ENCODE results near the gene RACK1. TPM values are rescaled to one million over a fixed set of nuclear protein-coding genes. Genes with fewer than 3 reads are reported as not detected.

The RACK1 gene
- total RNA-seq, 4 donors from 2014 or later: 1,300 to 1,812 (median 1,580) TPM

GRCh38 chr5:181192337-181193046, 51.2 kb downstream of the RACK1 start:
- Histone ChIP-seq H3K4me3 (peak overlapping the region; percentile 82 to 90), H3K4me1 (peaks cover 0 to 47% (median 6%) of the 10 kb centered on the region in 3 donors), H3K36me3 (no peaks in the 10 kb centered on the region), H3K27me3 (no peaks in the 10 kb centered on the region), H3K27ac (peak overlapping the region; percentile 79 to 96 (median 92)), H3K9me3 (no peaks in the 10 kb centered on the region)
- TF ChIP-seq POLR2AphosphoS5 (IDR thresholded peaks at IDR 0.05) (no peak), POLR2A (IDR thresholded peaks at IDR 0.05) (no peak), EP300 (IDR thresholded peaks at IDR 0.05) (no peak), CTCF (IDR thresholded peaks at IDR 0.05) (no peak)
- ATAC-seq: no peak
- WGBS, 2 donors (ENCODE audit: low coverage in 1 of 2): 34 to 42% methylated on average over 7 to 9 of the region's 12 CpGs

- Histone ChIP-seq H3K4me3 (peak overlapping the region; percentile 82 to 90), H3K36me3 (no peaks in the 10 kb centered on the region), H3K27ac (peak overlapping the region; percentile 79 to 96 (median 92)), H3K4me1 (peaks cover 0 to 52% (median 6%) of the 10 kb centered on the region in 3 donors), H3K27me3 (no peaks in the 10 kb centered on the region), H3K9me3 (no peaks in the 10 kb centered on the region)
- 0 to 20% methylated on average over 1 to 13 of the region's 64 CpGs for WGBS, 2 donors (ENCODE audit: low coverage in 1 of 2)
- peak; percentile 86 for ATAC-seq
- TF ChIP-seq EP300 (IDR thresholded peaks at IDR 0.05) (no peak), POLR2A (IDR thresholded peaks at IDR 0.05) (peak; percentile 65 to 78), POLR2AphosphoS5 (IDR thresholded peaks at IDR 0.05) (peak; percentile 75), CTCF (IDR thresholded peaks at IDR 0.05) (peak in 1 of 4 experiments; percentile 21)
Measured at GRCh38 chr5:181191526-181192336, 52.0 kb downstream of the RACK1 start.

DNA sequence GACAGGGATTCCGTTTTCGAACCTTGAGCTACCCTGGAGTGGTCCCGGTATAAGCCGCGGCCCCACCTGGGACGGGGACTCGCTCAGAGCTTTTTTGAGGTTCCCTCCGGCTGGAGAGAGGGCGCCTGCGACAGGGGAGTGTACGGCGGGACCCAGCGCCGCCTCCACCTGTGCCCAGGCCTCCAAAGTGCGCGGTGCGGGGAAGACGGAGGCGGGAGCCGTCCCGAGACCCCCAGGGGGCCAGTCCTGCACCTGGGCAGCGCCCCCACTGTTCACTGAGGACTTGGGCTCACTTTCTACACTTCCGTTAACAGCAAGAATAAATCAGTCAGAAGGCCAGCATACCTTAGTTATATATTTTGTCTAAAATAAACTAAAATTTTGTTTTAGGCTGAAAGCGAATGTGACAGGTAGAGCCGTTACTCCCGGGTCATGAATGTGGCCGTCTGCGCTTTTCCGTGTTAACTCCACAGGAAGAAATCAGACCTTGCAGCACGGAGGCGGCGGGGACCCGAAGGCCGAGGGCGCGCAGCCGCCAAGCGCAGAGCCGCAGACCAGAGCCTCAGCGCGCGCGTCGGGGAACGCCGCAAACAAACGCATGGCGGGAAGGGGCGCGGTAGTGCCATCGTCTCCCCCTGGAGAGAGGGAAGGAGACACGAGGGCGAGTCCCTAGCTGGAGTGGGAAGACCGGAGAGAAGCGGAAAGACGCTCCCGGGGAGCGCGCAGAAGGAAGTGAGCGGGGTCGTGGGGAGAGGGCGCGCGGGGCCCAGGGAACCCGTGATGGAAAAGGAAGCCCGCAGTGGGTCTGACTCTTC, 52.8 kb downstream of the RACK1 start:
- Histone ChIP-seq H3K27ac (peak overlapping the region; percentile 51 to 96 (median 92)), H3K27me3 (no peaks in the 10 kb centered on the region), H3K4me3 (peak overlapping the region; percentile 82 to 90), H3K9me3 (no peaks in the 10 kb centered on the region), H3K4me1 (peaks cover 0 to 52% (median 6%) of the 10 kb centered on the region in 3 donors), H3K36me3 (no peaks in the 10 kb centered on the region)
- ATAC-seq: no peak
- WGBS, 2 donors (ENCODE audit: low coverage in 1 of 2): 1% methylated on average over 21 of the region's 66 CpGs; no CpG with 5 or more reads in 1 of the 2 donors
- TF ChIP-seq CTCF (IDR thresholded peaks at IDR 0.05) (peak in 2 of 4 experiments; percentile 7 to 44), POLR2A (IDR thresholded peaks at IDR 0.05) (no peak)

GRCh38 chr5:181189962-181190710, 53.6 kb downstream of the RACK1 start:
- Histone ChIP-seq H3K4me3 (peak overlapping the region; percentile 82 to 90), H3K27me3 (no peaks in the 10 kb centered on the region), H3K9me3 (no peaks in the 10 kb centered on the region), H3K36me3 (no peaks in the 10 kb centered on the region), H3K4me1 (peaks cover 0 to 54% (median 6%) of the 10 kb centered on the region in 3 donors), H3K27ac (peak overlapping the region in 3 of 4 donors; percentile 92 to 96 (median 93))
- no peak for ATAC-seq
- 0 to 1% methylated on average over 2 to 26 of the region's 52 CpGs for WGBS, 2 donors (ENCODE audit: low coverage in 1 of 2)
- TF ChIP-seq CTCF (IDR thresholded peaks at IDR 0.05): no peak
- TF ChIP-seq EP300 (IDR thresholded peaks at IDR 0.05): no peak
- TF ChIP-seq POLR2A (IDR thresholded peaks at IDR 0.05): no peak
- TF ChIP-seq POLR2AphosphoS5 (IDR thresholded peaks at IDR 0.05): no peak
